K562 (cell line): ENCODE measurements around the gene KCTD8. TPM values are rescaled to one million over a fixed set of nuclear protein-coding genes. Genes with fewer than 3 reads are reported as not detected.

Experiments used
- RNF219 ChIP-seq: fragments of 250-450 bp; sonication (Bioruptor Pico); IDR thresholded peaks from 2 replicates; pipeline ENCODE4 v1.5.0; 2022; ENCODE audit warnings: mild to moderate bottlenecking
- ZFP30 ChIP-seq: fragments of 250-450 bp; sonication (Bioruptor Pico); IDR thresholded peaks from 2 replicates; pipeline ENCODE4 v1.8.0; 2022; ENCODE audit warnings: moderate library complexity, mild to moderate bottlenecking, inconsistent platforms, borderline replicate concordance
- ZNF668 ChIP-seq: fragments of 250-450 bp; sonication (Bioruptor Pico); IDR thresholded peaks from 2 replicates; pipeline ENCODE4 v1.8.0; 2022; ENCODE audit warnings: mild to moderate bottlenecking, inconsistent platforms
- polyA plus RNA-seq, 8 experiments: library from polyadenylated mRNA; depleted of rRNA in 4 of 8; stranded (reverse) in 5 of 8; unstranded in 3 of 8; fragments of >200 nt; fragmentation: Nextera tagmentation in 2 of 8; fragmentation: Illumina TruSeq in 1 of 8; extraction: Ambion mirVana in 2 of 8; extraction: Trizol in 1 of 8; gene quantifications; 2 replicates each; pipeline versions ENCODE4 v1.2.1 to v1.2.3, GENCODE V29; 2011 to 2014; ENCODE audit warnings: inconsistent platforms in 1 of 8, missing spikeins in 1 of 8
- total RNA-seq, 7 experiments: library from RNA; depleted of rRNA in 6 of 7; stranded (reverse); fragments of >200 nt in 6 of 7; fragmentation: Illumina TruSeq in 2 of 7; extraction: Trizol in 2 of 7; gene quantifications; 2 replicates each; pipeline versions ENCODE4 v1.2.1 to v1.2.3, GENCODE V29; 2011 to 2021; ENCODE audit warnings: low replicate concordance in 1 of 7
- TF ChIP-seq, protein P1 (sequence below): sonication (generic); formaldehyde crosslinking; IDR thresholded peaks from 2 replicates; pipeline ENCODE4 v1.8.0; 2023; ENCODE audit warnings: missing genetic modification reagents, mild to moderate bottlenecking, borderline replicate concordance

Gene KCTD8
- total and polyA plus RNA-seq, 9 of the 15 experiments (the other 6 are each of a cell fraction or from before 2014, with no cell fraction given) = not detected

DNA sequence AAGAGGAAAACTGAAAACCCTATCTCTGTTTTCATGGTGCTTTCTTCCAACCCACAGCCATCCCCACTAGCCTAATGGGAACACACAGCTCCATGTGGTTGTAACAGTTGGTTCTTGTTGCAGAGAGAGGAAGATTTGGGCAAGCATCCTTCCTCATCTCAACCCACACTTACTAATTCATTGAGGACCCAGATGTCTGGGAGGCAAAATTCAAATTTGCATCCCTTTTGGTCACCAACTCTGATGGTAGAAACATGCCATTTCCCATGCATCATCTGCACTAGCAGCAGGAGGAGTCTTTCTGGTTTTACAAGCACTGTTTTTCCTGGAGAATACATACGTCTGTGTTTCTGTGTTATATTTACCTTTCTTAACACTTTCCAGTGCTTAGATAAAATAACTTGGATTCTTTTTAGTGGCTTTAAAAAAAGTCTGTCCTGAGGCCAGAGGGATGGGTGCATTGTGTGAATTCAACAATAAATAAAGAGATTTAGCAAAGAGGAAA, 301.0 kb downstream of the KCTD8 start (continued):
- TF ChIP-seq RNF219 (CRISPR knock-in tag) = no peak
- TF ChIP-seq, protein P1, sequence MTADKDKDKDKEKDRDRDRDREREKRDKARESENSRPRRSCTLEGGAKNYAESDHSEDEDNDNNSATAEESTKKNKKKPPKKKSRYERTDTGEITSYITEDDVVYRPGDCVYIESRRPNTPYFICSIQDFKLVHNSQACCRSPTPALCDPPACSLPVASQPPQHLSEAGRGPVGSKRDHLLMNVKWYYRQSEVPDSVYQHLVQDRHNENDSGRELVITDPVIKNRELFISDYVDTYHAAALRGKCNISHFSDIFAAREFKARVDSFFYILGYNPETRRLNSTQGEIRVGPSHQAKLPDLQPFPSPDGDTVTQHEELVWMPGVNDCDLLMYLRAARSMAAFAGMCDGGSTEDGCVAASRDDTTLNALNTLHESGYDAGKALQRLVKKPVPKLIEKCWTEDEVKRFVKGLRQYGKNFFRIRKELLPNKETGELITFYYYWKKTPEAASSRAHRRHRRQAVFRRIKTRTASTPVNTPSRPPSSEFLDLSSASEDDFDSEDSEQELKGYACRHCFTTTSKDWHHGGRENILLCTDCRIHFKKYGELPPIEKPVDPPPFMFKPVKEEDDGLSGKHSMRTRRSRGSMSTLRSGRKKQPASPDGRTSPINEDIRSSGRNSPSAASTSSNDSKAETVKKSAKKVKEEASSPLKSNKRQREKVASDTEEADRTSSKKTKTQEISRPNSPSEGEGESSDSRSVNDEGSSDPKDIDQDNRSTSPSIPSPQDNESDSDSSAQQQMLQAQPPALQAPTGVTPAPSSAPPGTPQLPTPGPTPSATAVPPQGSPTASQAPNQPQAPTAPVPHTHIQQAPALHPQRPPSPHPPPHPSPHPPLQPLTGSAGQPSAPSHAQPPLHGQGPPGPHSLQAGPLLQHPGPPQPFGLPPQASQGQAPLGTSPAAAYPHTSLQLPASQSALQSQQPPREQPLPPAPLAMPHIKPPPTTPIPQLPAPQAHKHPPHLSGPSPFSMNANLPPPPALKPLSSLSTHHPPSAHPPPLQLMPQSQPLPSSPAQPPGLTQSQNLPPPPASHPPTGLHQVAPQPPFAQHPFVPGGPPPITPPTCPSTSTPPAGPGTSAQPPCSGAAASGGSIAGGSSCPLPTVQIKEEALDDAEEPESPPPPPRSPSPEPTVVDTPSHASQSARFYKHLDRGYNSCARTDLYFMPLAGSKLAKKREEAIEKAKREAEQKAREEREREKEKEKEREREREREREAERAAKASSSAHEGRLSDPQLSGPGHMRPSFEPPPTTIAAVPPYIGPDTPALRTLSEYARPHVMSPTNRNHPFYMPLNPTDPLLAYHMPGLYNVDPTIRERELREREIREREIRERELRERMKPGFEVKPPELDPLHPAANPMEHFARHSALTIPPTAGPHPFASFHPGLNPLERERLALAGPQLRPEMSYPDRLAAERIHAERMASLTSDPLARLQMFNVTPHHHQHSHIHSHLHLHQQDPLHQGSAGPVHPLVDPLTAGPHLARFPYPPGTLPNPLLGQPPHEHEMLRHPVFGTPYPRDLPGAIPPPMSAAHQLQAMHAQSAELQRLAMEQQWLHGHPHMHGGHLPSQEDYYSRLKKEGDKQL (CRISPR knock-in tag) = no peak
- no peak for TF ChIP-seq ZFP30 (CRISPR knock-in tag)
- no peak for TF ChIP-seq ZNF668 (CRISPR knock-in tag)
